NCI-H2029 treated with DMSO at 0.1 percent for 48 hours (cell line): ENCODE data around the gene NPAS2.

ENCODE experiments used
- DNase-seq: peaks from one replicate; lab custom pipeline; 2025; lab: John Stamatoyannopoulos, UW

Gene NPAS2

DNA sequence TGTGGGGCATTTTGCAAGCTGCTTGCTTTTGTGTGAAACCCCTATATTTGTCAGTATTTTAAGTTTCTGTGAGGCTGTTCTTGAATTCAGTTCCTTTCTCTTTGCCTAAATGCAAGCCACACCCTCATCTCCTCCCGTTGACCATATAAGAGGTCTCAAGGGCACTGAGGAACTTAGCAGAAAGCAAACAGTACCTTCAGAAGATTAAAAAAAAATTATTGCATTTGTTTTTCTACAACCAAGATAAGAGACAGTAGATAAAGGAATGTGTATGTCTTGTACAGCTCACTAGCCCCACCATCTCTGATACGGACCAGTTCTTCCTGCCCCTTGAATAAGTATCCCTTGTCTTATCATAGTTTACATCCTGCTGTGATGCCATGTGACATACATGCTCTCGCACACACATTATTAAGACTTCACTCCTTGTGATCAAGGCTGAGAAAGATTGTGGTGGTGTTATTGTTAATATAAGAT lies 64.2 kb downstream of the NPAS2 start:
- DNase-seq = no peak

GRCh38 chr2:100886085-100886484 lies 66.1 kb downstream of the NPAS2 start:
- no peak for DNase-seq

GRCh38 chr2:100887039-100887578 lies 67.2 kb downstream of the NPAS2 start:
- no peak for DNase-seq

DNA sequence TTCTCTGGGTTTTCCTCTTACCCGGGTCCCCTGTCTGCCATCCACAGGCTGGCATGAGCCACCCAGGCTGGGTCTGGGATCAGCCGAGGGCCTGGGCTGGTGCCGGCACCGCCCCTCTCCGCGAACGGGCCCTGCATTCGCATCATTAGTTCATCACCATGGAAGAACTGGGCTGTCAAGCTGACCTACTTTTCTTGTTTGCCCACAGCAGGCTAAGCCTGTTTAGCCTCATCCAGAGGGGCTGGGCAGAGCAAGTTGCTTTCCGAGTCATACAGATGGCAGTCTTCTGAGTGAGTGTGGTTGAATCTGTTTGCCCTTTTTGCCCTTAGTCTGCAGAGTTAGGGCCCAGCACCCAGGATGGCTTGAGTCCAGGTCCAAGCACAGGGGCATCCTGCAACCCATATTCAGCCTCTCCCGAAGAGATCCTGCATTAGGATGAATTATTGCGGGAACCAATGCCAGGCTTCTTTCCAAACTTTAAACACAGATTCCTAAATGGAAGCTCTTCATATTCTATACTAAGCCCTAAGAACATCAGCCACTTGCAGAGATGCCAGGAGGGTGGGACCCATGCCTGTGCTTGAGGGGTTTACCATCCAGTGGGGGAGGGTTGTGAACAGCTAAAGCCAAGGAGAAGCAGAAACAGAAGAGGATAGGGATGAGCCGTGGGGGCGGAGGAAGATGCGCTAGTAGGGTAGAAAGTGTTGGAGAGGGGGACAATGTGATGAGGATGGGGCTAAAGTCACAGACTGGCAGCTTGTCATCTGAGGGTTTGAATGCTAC lies 68.0 kb downstream of the NPAS2 start:
- no peak for DNase-seq

- no peak for DNase-seq
Observed at GRCh38 chr2:100888601-100889000, 68.7 kb downstream of the NPAS2 start.

DNA sequence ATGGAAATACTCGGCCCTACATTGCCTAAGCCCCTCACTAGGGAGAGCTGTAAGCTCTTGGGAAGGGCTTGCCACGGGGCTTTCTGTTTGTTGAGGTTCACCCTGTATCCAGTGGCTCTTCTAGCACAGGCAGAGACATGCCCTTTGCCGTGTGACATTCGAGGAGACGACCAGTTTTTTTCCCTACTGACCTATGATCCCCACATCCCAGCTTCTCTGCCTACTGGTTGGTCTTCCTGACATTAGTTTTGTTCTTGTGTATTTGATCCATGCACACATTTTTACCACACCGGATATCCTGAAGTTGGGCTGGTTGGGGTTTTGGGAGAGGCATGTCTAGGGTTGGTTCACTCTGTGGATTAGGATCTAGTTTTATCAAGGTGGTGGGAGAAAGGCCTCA lies 69.3 kb downstream of the NPAS2 start:
- no peak for DNase-seq

DNA sequence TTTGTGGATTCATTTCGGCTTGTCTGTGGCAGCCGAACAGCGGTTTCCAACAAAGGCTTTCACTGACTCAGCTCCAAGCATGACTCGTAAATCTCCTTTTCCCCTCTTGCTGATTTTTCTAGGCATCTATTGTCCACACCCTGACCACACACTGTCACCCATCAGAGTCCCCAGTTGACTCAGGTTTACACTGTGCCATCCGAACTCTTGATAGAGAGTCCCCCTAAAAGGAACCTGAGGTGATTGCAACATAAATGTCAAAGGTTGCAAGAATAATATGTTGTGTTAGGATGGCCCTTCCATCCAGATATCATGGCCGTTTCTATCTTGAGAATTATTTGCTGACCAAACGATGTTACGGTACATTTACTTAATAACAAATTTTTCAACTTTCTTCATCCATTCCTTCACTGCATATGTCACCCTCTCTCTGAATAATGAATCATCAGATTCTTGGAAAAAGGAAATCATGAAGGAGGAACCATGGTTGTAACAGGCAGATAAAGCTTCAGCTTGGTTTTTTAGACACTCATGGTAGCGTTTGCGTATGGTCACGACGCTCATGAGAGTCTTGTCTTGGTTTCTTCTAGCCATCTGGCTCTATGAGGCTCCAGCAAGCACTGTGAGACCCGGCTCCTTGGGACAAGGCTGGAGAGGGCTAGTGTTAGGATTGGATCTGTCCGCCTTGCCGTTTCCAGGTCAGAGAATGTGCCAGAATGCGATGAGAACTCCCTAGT lies 72.1 kb downstream of the NPAS2 start:
- DNase-seq = no peak

DNA sequence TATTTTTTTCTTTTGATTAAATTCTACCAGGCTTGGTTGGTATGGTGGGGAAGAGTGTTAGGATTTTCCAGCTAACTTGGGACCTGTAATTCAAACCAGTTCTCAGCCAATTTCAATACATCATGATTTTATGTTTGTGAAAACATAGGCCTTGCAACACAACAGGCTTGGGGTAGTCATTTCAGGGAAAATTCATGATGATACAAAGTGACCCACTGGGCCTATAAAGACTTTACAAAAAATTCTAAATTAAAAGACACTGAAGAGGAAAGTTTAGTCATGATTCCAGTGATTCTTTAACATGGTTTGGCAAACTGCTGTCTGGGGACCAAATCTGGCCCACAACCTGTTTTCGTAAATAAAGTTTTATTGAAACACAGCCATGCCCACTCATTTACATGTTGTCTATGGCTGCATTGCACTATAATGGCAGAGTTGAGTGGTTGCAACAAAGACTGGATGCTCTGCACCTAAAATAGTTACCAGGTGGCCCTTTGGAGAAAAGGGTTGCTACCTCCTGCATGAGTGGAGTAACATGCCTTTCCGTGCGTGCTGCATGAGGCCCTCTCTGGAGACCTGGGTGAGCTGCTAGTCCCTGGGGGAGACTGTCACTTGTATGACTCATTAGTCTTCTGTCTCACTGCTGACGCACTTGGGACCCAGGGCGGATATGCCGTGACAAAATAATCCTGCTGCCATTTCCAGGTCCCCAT lies 73.6 kb downstream of the NPAS2 start:
- no peak for DNase-seq

DNA sequence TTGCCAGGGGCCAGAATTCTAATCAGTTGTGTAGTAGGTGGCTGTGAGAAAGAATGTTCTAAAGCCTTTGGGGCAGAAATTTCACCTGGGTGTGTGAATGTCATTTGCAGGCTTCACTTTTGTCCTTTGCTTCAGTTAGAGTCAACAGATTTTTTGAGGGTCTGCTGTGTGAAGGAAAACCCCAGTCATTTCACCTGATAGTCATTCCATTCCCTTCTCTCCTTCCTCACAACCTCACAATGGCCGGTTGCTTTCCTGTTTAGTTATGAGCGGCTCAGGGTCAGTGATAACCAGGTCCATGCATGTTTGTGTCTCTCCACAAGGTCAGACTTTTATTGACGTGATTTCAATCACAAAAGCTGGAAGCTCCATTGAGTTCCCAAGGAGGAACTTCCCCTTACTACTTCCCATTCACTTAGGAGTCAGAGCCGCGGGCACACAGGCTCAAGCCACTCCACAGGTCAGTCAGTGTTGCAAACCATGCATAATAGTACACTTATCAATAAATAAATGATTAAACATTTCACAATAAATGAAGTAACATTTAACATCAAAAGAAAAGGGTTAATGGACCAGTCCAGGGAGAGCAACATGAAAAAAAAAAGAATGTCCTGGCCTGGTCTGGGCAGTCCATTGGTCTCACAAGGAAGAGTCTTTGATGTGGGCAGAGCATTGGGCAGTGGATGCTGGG lies 74.3 kb downstream of the NPAS2 start:
- DNase-seq = no peak

GRCh38 chr2:100894796-100895156 lies 74.8 kb downstream of the NPAS2 start:
- DNase-seq = no peak

- no peak for DNase-seq
Observed at GRCh38 chr2:100895402-100895801, 75.5 kb downstream of the NPAS2 start.

GRCh38 chr2:100895934-100896685 lies 76.2 kb downstream of the NPAS2 start:
- DNase-seq = no peak

DNA sequence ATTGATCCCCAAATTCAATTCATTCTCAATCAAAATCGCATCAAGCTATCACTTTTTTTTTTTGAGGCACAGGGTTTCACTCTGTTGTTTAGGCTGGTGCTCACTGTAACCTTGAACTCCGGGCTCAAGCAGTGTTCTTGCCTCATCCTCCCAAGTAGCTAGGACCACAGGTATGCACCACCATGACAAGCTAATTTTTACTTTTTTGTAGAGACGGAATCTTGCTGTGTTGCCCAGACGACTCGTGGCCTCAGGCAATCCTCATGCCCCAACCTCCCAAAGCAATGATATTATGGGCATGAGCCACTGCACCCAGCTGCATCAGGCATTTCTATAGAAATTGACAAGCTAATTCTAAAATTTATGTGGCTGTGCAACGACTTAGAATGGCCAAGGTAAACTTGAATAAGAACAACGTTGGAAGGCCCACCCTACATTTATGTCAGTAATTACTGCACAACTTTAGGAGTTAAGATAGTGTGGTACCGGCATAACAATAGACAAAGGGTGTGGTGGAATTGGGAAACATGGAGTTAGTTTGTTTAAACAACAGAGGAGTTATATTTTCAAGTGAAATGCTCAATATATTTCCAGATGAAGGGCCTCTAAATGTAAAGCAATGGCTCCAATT lies 78.2 kb downstream of the NPAS2 start:
- no peak for DNase-seq

- DNase-seq = no peak
Observed at GRCh38 chr2:100900156-100900795, 80.3 kb downstream of the NPAS2 start.

DNA sequence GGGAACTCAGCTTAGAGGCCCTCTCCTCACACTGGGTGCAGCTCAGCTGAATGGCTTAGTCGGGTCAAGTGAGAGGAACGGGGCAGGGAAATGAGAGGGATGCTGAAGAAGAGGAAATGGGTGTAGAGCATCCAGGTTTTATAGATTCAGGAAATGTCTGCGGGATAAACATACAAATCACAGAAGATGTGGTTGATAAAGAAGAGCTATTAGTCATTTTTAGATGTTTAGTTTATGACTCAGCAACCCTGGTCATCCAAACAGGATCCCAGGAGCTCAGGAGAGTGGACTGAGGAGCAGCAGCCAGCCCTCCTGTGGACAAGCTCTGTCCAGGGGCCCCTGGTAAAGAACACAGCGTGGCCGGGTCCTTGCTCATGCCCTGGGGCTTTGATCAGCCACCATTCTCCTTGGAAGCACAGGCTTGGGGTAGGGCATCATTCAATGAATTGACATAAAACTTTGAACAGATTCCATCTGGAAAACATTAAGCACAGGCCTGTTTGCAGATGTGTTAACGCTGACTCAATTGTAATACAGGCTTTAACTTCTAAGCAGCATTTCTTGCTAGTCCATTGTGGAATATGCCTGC lies 83.0 kb downstream of the NPAS2 start:
- DNase-seq = no peak

DNA sequence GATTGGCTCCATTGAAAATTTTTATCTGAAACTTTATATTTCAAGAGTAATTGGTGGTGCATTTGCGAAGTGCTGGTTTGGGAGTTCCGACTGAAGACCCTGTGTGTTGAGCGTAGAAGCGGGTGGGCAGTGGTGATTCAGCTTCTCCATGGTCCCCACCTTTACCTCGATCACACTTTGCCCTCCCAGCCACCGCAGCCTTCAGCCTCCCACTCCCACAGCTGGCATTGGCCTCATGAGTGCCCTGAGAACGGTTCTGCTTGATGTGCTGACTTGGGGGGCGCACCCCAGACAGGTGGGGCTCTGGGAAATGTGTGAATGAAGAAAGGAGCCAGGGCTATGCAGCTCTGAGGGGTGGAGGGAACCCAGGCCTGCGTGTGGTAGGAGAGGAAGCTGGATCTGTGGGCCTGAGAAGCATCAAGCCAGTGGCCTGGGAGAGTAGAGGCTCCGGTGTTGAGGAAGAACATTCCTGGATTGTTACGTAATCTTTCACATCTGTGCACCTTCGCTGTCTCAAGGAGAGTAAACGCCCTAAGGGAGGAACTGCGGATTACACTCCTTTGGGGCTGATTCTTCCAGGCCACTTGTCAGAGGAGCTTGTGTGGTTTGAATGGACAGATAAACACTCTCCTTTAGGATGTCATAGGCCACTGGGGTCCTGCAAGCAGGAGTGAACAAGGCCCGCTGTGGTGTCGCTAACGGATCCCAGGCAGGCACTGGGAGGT lies 83.8 kb downstream of the NPAS2 start:
- no peak for DNase-seq

DNA sequence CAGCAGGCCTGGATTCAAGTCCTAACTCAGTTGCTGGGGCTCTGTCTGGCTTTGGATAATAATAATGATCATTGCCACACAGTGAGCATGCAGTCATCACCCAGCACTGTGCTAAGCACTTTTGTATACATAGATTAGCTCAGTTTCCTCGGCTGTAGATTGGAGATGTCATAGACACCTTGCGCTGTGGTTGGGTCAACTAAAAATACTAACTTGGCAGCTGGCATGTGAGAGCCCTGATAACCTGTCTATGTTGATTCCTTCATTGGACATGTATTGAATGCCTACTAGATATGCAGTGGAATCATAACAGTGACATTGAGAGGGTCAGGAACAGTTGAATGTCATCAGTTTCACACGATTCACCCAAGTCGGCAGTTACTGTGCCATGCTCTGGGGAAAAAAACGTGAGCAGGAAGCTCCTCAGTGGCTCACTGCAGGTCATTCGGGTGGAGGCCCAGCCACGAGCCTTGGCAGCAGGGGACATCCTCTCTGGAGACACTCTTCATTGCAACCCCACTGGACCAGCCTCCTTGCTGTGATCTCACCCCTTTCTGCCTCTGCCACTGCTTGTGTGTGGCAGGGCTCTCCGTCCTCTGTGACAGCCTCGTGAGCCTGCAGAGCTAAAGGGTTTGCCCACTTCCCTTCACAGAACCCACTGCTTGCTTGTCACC lies 85.3 kb downstream of the NPAS2 start:
- DNase-seq = no peak

DNA sequence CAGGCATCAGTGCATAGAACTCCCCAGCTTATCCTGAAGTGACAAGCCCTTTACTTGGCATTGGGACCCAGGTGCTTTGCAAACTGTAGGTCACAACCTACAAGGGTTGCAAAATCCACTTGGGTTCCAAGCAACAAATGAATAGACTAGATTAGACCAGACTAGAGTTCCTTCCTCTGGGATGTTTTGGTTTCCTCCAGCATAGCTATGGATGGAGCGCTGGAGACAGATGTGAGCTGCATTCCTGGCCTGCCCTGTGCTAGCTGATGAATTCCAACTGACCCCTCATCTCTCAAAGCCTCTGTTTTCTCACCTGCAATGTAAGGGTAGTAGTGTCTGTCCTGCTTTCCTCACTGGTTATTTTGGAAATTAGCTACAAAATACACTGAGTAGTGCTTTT lies 86.2 kb downstream of the NPAS2 start:
- DNase-seq = no peak

- DNase-seq = no peak
Observed at GRCh38 chr2:100906679-100907078, 86.7 kb downstream of the NPAS2 start.
